Neural progenitor cell (in vitro differentiated cells): ENCODE data around the gene SMAP2. TPM values are rescaled to one million over a fixed set of nuclear protein-coding genes. Genes with fewer than 3 reads are reported as not detected.

Source experiments
- DNase-seq: peaks from one replicate; pipeline ENCODE4 v3.0.0-alpha.2; 2016; ENCODE audit warnings: low spot score
- H2AFZ ChIP-seq: fragments of 200-600 bp; sonication (generic); replicated peaks from 2 replicates; pipeline ENCODE4 v1.6.1; 2016; ENCODE audit warnings: antibody characterized with exemption
- H3F3A ChIP-seq: fragments of 200-600 bp; sonication (generic); 2 replicates; pipeline ENCODE4 v1.6.1; 2016; ENCODE audit warnings: antibody characterized with exemption, low read depth
- H3K27ac ChIP-seq: fragments of 200-600 bp; sonication (generic); 2 replicates; pipeline ENCODE4 v1.5.1; 2016; ENCODE audit warnings: mild to moderate bottlenecking
- H3K27me3 ChIP-seq: fragments of 200-600 bp; sonication (generic); 2 replicates; pipeline ENCODE4 v1.6.1; 2016; ENCODE audit warnings: mild to moderate bottlenecking, moderate library complexity
- H3K36me3 ChIP-seq: fragments of 200-600 bp; sonication (generic); 2 replicates; pipeline ENCODE4 v1.5.1; 2016
- H3K4me1 ChIP-seq: fragments of 200-600 bp; sonication (generic); 2 replicates; pipeline ENCODE4 v1.6.1; 2016; ENCODE audit warnings: mixed run types
- H3K4me2 ChIP-seq: fragments of 200-600 bp; sonication (generic); 2 replicates; pipeline ENCODE4 v1.6.1; 2016
- H3K4me3 ChIP-seq: fragments of 200-600 bp; sonication (generic); 2 replicates; pipeline ENCODE4 v1.5.1; 2016
- H3K79me2 ChIP-seq: fragments of 200-600 bp; sonication (generic); 2 replicates; pipeline ENCODE4 v1.6.1; 2016; ENCODE audit warnings: low read depth
- H3K9ac ChIP-seq: fragments of 200-600 bp; sonication (generic); 2 replicates; pipeline ENCODE4 v1.6.1; 2016
- H3K9me3 ChIP-seq: fragments of 200-600 bp; sonication (generic); 2 replicates; pipeline ENCODE4 v1.5.1; 2016; ENCODE audit warnings: low read depth
- H4K20me1 ChIP-seq: fragments of 200-600 bp; sonication (generic); 2 replicates; pipeline ENCODE4 v1.6.1; 2016; ENCODE audit warnings: low read depth
- H3K27ac Mint-ChIP-seq: 3 replicates; pipeline ENCODE4 v1.8.0; 2021; ENCODE audit warnings: mixed read lengths
- H3K27me3 Mint-ChIP-seq: 2 replicates; pipeline ENCODE4 v1.8.0; 2022; ENCODE audit warnings: low read depth, mild to moderate bottlenecking, inconsistent platforms, moderate library complexity, mixed read lengths; ENCODE audit not compliant: insufficient read depth
- H3K36me3 Mint-ChIP-seq: 3 replicates; pipeline ENCODE4 v1.8.0; 2021; ENCODE audit warnings: mixed read lengths
- H3K4me1 Mint-ChIP-seq: 3 replicates; pipeline ENCODE4 v1.8.0; 2021; ENCODE audit warnings: mixed read lengths
- H3K4me3 Mint-ChIP-seq: 3 replicates; pipeline ENCODE4 v1.8.0; 2021; ENCODE audit warnings: mild to moderate bottlenecking, moderate library complexity, mixed read lengths
- H3K9me3 Mint-ChIP-seq: 3 replicates; pipeline ENCODE4 v1.8.0; 2020; ENCODE audit warnings: mixed read lengths
- EZH2 ChIP-seq: fragments of 200-600 bp; sonication (generic); IDR thresholded peaks from 2 replicates; pipeline ENCODE4 v1.6.1; 2017; ENCODE audit warnings: antibody characterized with exemption, mild to moderate bottlenecking, moderate library complexity
- EZH2phosphoT487 ChIP-seq: fragments of 200-600 bp; sonication (generic); IDR thresholded peaks from 2 replicates; pipeline ENCODE4 v1.6.1; 2017; ENCODE audit warnings: antibody characterized with exemption
- total RNA-seq: library from RNA; depleted of rRNA; stranded (reverse); fragments of >200 nt; gene quantifications from 2 replicates; pipeline ENCODE4 v1.2.3, GENCODE V29; 2015; ENCODE audit warnings: low replicate concordance
- TF ChIP-seq, protein P1 (sequence below): fragments of 200-600 bp; sonication (generic); IDR thresholded peaks from 2 replicates; pipeline ENCODE4 v1.5.1; 2017; ENCODE audit warnings: antibody characterized with exemption, mild to moderate bottlenecking

Gene SMAP2
- total RNA-seq, 1 donor from 2014 or later: 9.4 TPM

- Histone ChIP-seq H2AFZ (no peak overlapping the region), H3K27me3 (no peaks in the 10 kb centered on the region), H3K4me2 (no peak overlapping the region), H3K36me3 (no peaks in the 10 kb centered on the region), H3K79me2 (no peaks in the 10 kb centered on the region), H3K4me1 (no peaks in the 10 kb centered on the region), H3K9ac (no peak overlapping the region), H3K4me3 (no peak overlapping the region), H3F3A (no peaks in the 10 kb centered on the region), H3K27ac (no peak overlapping the region), H4K20me1 (no peaks in the 10 kb centered on the region), H3K9me3 (peaks cover 4% of the 10 kb centered on the region)
- peaks cover 17% of the 10 kb centered on the region for H3K9me3 Mint-ChIP-seq
- no peak for DNase-seq
- no peaks in the 10 kb centered on the region for H3K36me3 Mint-ChIP-seq
- no peaks in the 10 kb centered on the region for H3K4me1 Mint-ChIP-seq
- no peak overlapping the region for H3K27ac Mint-ChIP-seq
- no peak overlapping the region for H3K4me3 Mint-ChIP-seq
- TF ChIP-seq EZH2phosphoT487 (no peak), EZH2 (no peak)
- TF ChIP-seq, protein P1, sequence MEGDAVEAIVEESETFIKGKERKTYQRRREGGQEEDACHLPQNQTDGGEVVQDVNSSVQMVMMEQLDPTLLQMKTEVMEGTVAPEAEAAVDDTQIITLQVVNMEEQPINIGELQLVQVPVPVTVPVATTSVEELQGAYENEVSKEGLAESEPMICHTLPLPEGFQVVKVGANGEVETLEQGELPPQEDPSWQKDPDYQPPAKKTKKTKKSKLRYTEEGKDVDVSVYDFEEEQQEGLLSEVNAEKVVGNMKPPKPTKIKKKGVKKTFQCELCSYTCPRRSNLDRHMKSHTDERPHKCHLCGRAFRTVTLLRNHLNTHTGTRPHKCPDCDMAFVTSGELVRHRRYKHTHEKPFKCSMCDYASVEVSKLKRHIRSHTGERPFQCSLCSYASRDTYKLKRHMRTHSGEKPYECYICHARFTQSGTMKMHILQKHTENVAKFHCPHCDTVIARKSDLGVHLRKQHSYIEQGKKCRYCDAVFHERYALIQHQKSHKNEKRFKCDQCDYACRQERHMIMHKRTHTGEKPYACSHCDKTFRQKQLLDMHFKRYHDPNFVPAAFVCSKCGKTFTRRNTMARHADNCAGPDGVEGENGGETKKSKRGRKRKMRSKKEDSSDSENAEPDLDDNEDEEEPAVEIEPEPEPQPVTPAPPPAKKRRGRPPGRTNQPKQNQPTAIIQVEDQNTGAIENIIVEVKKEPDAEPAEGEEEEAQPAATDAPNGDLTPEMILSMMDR: no peak
- peaks cover 2% of the 10 kb centered on the region for H3K27me3 Mint-ChIP-seq
Measured at GRCh38 chr1:40353082-40353481, 20.4 kb upstream of the SMAP2 start.

DNA sequence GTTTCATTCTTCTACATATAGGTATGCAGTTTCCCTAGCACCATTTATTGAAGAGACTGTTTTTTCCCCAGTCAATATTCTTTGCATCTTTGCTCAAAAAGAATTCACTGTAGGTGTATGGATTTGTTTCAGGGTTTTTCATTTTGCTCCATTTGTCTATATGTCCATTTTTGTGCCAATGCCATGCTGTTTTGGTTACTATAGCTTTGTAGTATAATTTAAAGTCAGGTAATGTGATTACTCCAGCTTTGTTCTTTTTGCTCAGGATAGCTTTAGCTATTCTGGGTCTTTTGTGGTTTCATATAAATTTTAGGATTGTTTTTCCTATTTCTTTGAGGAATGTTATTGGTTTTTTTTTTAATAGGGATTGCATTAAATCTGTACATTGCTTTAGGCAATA is 15.9 kb upstream of the SMAP2 start:
- H3K9me3 ChIP-seq: peaks cover 4% of the 10 kb centered on the region
- TF ChIP-seq EZH2 (no peak), EZH2phosphoT487 (no peak)
- TF ChIP-seq, protein P1: no peak
- H3K4me3 Mint-ChIP-seq: no peak overlapping the region
- peaks cover 2% of the 10 kb centered on the region for H3K27me3 Mint-ChIP-seq
- H3K9me3 Mint-ChIP-seq: peaks cover 26% of the 10 kb centered on the region
- H3K27me3 ChIP-seq: no peaks in the 10 kb centered on the region
- no peaks in the 10 kb centered on the region for H3F3A ChIP-seq
- H3K4me3 ChIP-seq: no peak overlapping the region
- H3K36me3 ChIP-seq: no peaks in the 10 kb centered on the region
- no peaks in the 10 kb centered on the region for H4K20me1 ChIP-seq
- H3K79me2 ChIP-seq: no peaks in the 10 kb centered on the region
- H3K36me3 Mint-ChIP-seq: no peaks in the 10 kb centered on the region
- DNase-seq: no peak
- H3K9ac ChIP-seq: no peak overlapping the region
- H3K27ac ChIP-seq: no peak overlapping the region
- H2AFZ ChIP-seq: no peak overlapping the region
- H3K4me1 Mint-ChIP-seq: no peaks in the 10 kb centered on the region
- H3K4me2 ChIP-seq: no peak overlapping the region
- H3K4me1 ChIP-seq: no peaks in the 10 kb centered on the region
- H3K27ac Mint-ChIP-seq: no peak overlapping the region

DNA sequence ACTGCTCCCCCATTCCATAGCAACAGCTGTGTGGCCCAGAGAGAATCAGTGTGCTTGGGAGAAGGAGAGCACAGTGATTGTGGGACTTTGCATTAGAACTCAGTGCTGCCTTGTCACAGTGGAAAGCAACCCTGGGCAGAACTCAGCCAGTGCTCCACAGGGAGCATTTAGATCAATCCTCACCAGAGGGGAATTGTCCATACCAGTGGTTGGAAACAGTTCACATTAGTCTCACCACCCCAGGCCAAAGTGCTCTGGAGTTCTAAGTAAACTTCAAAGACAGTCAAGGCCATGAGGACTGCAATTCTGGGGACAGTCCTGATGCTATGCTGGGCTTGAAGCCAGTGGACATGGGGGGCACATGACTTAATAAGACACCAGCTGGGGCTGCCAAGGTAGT is 12.9 kb upstream of the SMAP2 start:
- Histone ChIP-seq H3K4me3 (no peak overlapping the region), H3K36me3 (no peaks in the 10 kb centered on the region), H3F3A (no peaks in the 10 kb centered on the region), H3K9me3 (peaks cover 4% of the 10 kb centered on the region), H4K20me1 (no peaks in the 10 kb centered on the region), H3K4me2 (no peak overlapping the region), H3K79me2 (no peaks in the 10 kb centered on the region), H3K27ac (no peak overlapping the region), H3K9ac (no peak overlapping the region), H2AFZ (no peak overlapping the region), H3K27me3 (no peaks in the 10 kb centered on the region), H3K4me1 (no peaks in the 10 kb centered on the region)
- Mint-ChIP-seq H3K36me3 (no peaks in the 10 kb centered on the region), H3K9me3 (peaks cover 26% of the 10 kb centered on the region), H3K4me1 (no peaks in the 10 kb centered on the region), H3K27ac (no peak overlapping the region), H3K4me3 (no peak overlapping the region), H3K27me3 (no peaks in the 10 kb centered on the region)
- no peak for DNase-seq
- TF ChIP-seq EZH2 (no peak), EZH2phosphoT487 (no peak)
- TF ChIP-seq, protein P1: no peak
